K562 (cell line): Measurements from ENCODE around the gene GON4L. TPM values are rescaled to one million over a fixed set of nuclear protein-coding genes. Genes with fewer than 3 reads are reported as not detected.

Experiments
- ATAC-seq: fragments of 200-7000 bp; cut with Tn5 transposase; 3 replicates; pipeline ENCODE4 v1.9.1; 2020; ENCODE audit warnings: moderate library complexity
- BruUV-seq: library from RNA; stranded (reverse); fragments of 400-500 nt; replicated peaks from 2 replicates; lab custom pipeline; 2021; lab: Mats Ljungman, UMichigan
- CTCF ChIA-PET: fragments of 300-600 bp; formaldehyde crosslinking; extraction: SDS; loops from one replicate; lab custom pipeline; 2021; ENCODE audit warnings: low intra/inter-chr PET ratio; lab: Yijun Ruan, JAX
- POLR2A ChIA-PET: fragments of 300-600, 350-650 bp; sonication (Branson Sonifier 250); formaldehyde crosslinking; extraction: SDS; loops from one replicate; lab custom pipeline; 2021; ENCODE audit warnings: antibody characterized with exemption, inconsistent platforms; lab: Yijun Ruan, JAX
- DNase-seq, 4 experiments: peaks; one replicate each; pipeline versions ENCODE4 v3.0.0 to v3.0.0-alpha.2; 2011 to 2018; ENCODE audit warnings: low spot score in 3 of 4, mixed read lengths in 3 of 4; ENCODE audit errors: extremely low read depth in 1 of 4
- FAIRE-seq: peaks from 2 replicates; lab custom pipeline; 2011; peaks lifted over from hg19 to GRCh38; lab: Jason Lieb, UNC
- H2AFZ ChIP-seq: 2 replicates; pipeline ENCODE4 v1.6.0; 2011; ENCODE audit warnings: low read depth, low read length, control low read depth, inconsistent platforms
- H3K27ac ChIP-seq: fragments of 200-600 bp; 3 replicates; pipeline ENCODE4 v1.8.0; 2011; ENCODE audit warnings: low read depth, mild to moderate bottlenecking, control low read depth, inconsistent platforms, low read length, moderate library complexity, mixed read lengths; ENCODE audit errors: extremely low read depth
- H3K27me3 ChIP-seq, 2 experiments: fragments of 300-600 bp in 1 of 2; 2 replicates in 1 of 2; 3 replicates in 1 of 2; pipeline versions ENCODE4 v1.6.0 to v1.8.0; 2011; ENCODE audit warnings: inconsistent platforms in 2 of 2, low read length in 2 of 2, mild to moderate bottlenecking in 1 of 2, mixed read lengths in 1 of 2, moderate library complexity in 1 of 2; ENCODE audit not compliant: control insufficient read depth in 2 of 2, insufficient read depth in 2 of 2
- H3K36me3 ChIP-seq: fragments of 300-600 bp; 3 replicates; pipeline ENCODE4 v1.8.0; 2011; ENCODE audit warnings: mild to moderate bottlenecking, low read length, inconsistent platforms; ENCODE audit not compliant: control insufficient read depth, insufficient read depth
- H3K4me1 ChIP-seq, 2 experiments: fragments of 200-600 bp in 1 of 2; replicated peaks in 1 of 2; 2 replicates in 1 of 2; 3 replicates in 1 of 2; pipeline versions ENCODE4 v1.5.1 to v1.8.0; 2011; ENCODE audit warnings: inconsistent platforms in 2 of 2, low read length in 2 of 2, mild to moderate bottlenecking in 1 of 2, mixed read lengths in 1 of 2, moderate library complexity in 1 of 2; ENCODE audit not compliant: control insufficient read depth in 2 of 2, insufficient read depth in 2 of 2
- H3K4me2 ChIP-seq: 2 replicates; pipeline ENCODE4 v1.6.1; 2011; ENCODE audit warnings: low read length, control low read depth, inconsistent platforms, mixed read lengths; ENCODE audit not compliant: insufficient read depth
- H3K4me3 ChIP-seq: fragments of 200-600 bp; sonication (generic), shearing (Covaris generic); 2 replicates; pipeline ENCODE4 v1.5.1; 2016; ENCODE audit warnings: control low read depth, inconsistent platforms
- H3K79me2 ChIP-seq: fragments of 200-600 bp; 3 replicates; pipeline ENCODE4 v1.8.0; 2011; ENCODE audit warnings: low read length, inconsistent platforms; ENCODE audit not compliant: control insufficient read depth, insufficient read depth
- H3K9ac ChIP-seq, 2 experiments: 2 replicates each; pipeline versions ENCODE4 v1.6.0 to v1.6.1; 2011; ENCODE audit warnings: low read depth in 2 of 2, low read length in 2 of 2, control low read depth in 1 of 2, inconsistent platforms in 1 of 2, mild to moderate bottlenecking in 1 of 2, mixed read lengths in 1 of 2; ENCODE audit not compliant: insufficient read depth in 1 of 2
- H3K9me1 ChIP-seq: one replicate; pipeline ENCODE4 v1.6.0; 2011; ENCODE audit warnings: inconsistent platforms, mild to moderate bottlenecking, low read length, moderate library complexity; ENCODE audit not compliant: control insufficient read depth, insufficient read depth
- H3K9me3 ChIP-seq: replicated peaks from 2 replicates; pipeline ENCODE4 v1.5.1; 2011; ENCODE audit warnings: low read depth, low read length, inconsistent platforms; ENCODE audit not compliant: control insufficient read depth, insufficient read depth
- H4K20me1 ChIP-seq: replicated peaks from 2 replicates; pipeline ENCODE4 v1.6.1; 2011; ENCODE audit warnings: low read length, inconsistent platforms, mixed read lengths; ENCODE audit not compliant: control insufficient read depth, insufficient read depth
- GATAD2A ChIP-seq: fragments of 450-650 bp; IDR thresholded peaks from 2 replicates; pipeline ENCODE4 v1.6.1; 2017
- GTF2A2 ChIP-seq: IDR thresholded peaks from 2 replicates; pipeline ENCODE4 v1.6.1; 2016; ENCODE audit warnings: mild to moderate bottlenecking, missing genetic modification characterization, missing compliant biosample characterization
- HMG20A ChIP-seq: fragments of 450-650 bp; formaldehyde crosslinking; conservative IDR thresholded peaks from 2 replicates; pipeline ENCODE4 v1.4.0; 2020; ENCODE audit warnings: mild to moderate bottlenecking, mixed read lengths
- KAT7 ChIP-seq: sonication (generic); formaldehyde crosslinking; IDR thresholded peaks from 2 replicates; pipeline ENCODE4 v1.8.0; 2022; ENCODE audit warnings: missing genetic modification reagents, mild to moderate bottlenecking, borderline replicate concordance
- NR2C1 ChIP-seq, 2 experiments: fragments of 450-650 bp; IDR thresholded peaks; 2 replicates each; pipeline ENCODE4 v1.6.1; 2017; ENCODE audit warnings: mild to moderate bottlenecking in 2 of 2, antibody characterized with exemption in 1 of 2, inconsistent platforms in 1 of 2, missing compliant biosample characterization in 1 of 2, missing genetic modification characterization in 1 of 2
- PHB2 ChIP-seq: fragments of 450-650 bp; IDR thresholded peaks from 2 replicates; pipeline ENCODE4 v1.6.1; 2017; ENCODE audit warnings: low read depth
- TCF3 ChIP-seq: sonication (generic); formaldehyde crosslinking; IDR thresholded peaks from 2 replicates; pipeline ENCODE4 v1.4.0; 2020; ENCODE audit warnings: mild to moderate bottlenecking, missing genetic modification reagents
- ZBED1 ChIP-seq: IDR thresholded peaks from 2 replicates; pipeline ENCODE4 v1.6.1; 2014
- WGBS: fragments of 100-300 bp; shearing (Covaris generic); methylation state at CpG from one replicate; pipeline ENCODE4 v1.1.6; 2016; ENCODE audit warnings: low coverage, mixed read lengths; ENCODE audit not compliant: insufficient coverage; ENCODE audit errors: missing lambda C conversion rate; 5-methylcytosine and 5-hydroxymethylcytosine counted together
- in situ Hi-C: fragments of 300-500 bp; cut with MboI; formaldehyde crosslinking; loops from 4 replicates; pipeline ENCODE4 v1.15.0; 2018; ENCODE audit warnings: inconsistent platforms, mixed read lengths
- intact Hi-C: fragments of 100-400 bp; cut with micrococcal nuclease; formaldehyde crosslinking; loops from 2 replicates; pipeline ENCODE4 v1.14.2; 2022
- polyA plus RNA-seq, 8 experiments: library from polyadenylated mRNA; depleted of rRNA in 4 of 8; stranded (reverse) in 5 of 8; unstranded in 3 of 8; fragments of >200 nt; fragmentation: Nextera tagmentation in 2 of 8; fragmentation: Illumina TruSeq in 1 of 8; extraction: Ambion mirVana in 2 of 8; extraction: Trizol in 1 of 8; gene quantifications; 2 replicates each; pipeline versions ENCODE4 v1.2.1 to v1.2.3, GENCODE V29; 2011 to 2014; ENCODE audit warnings: inconsistent platforms in 1 of 8, missing spikeins in 1 of 8
- total RNA-seq, 7 experiments: library from RNA; depleted of rRNA in 6 of 7; stranded (reverse); fragments of >200 nt in 6 of 7; fragmentation: Illumina TruSeq in 2 of 7; extraction: Trizol in 2 of 7; gene quantifications; 2 replicates each; pipeline versions ENCODE4 v1.2.1 to v1.2.3, GENCODE V29; 2011 to 2021; ENCODE audit warnings: low replicate concordance in 1 of 7
- TF ChIP-seq, protein P1 (sequence below): fragments of 450-650 bp; formaldehyde crosslinking; IDR thresholded peaks from 2 replicates; pipeline ENCODE4 v1.4.0; 2020; ENCODE audit warnings: mild to moderate bottlenecking, moderate library complexity
- TF ChIP-seq, protein P2 (sequence below): fragments of 450-650 bp; conservative IDR thresholded peaks from 2 replicates; pipeline ENCODE4 v1.6.1; 2016; ENCODE audit warnings: missing genetic modification characterization, low read depth, mild to moderate bottlenecking, missing compliant biosample characterization, moderate library complexity
- TF ChIP-seq, protein P3 (sequence below): fragments of 450-650 bp; IDR thresholded peaks from 2 replicates; pipeline ENCODE4 v1.6.1; 2017; ENCODE audit warnings: antibody characterized with exemption
- TF ChIP-seq, protein P4 (sequence below): sonication (generic); formaldehyde crosslinking; IDR thresholded peaks from 2 replicates; pipeline ENCODE4 v1.8.1; 2023; ENCODE audit warnings: mild to moderate bottlenecking, missing genetic modification reagents
- TF ChIP-seq, protein P5 (sequence below): fragments of 450-650 bp; IDR thresholded peaks from 2 replicates; pipeline ENCODE4 v1.6.1; 2018; ENCODE audit not compliant: partially characterized antibody

Gene GON4L
- total and polyA plus RNA-seq, 9 of the 15 experiments (the other 6 are each of a cell fraction or from before 2014, with no cell fraction given): 20.2 to 47.4 (median 33.6) TPM

DNA sequence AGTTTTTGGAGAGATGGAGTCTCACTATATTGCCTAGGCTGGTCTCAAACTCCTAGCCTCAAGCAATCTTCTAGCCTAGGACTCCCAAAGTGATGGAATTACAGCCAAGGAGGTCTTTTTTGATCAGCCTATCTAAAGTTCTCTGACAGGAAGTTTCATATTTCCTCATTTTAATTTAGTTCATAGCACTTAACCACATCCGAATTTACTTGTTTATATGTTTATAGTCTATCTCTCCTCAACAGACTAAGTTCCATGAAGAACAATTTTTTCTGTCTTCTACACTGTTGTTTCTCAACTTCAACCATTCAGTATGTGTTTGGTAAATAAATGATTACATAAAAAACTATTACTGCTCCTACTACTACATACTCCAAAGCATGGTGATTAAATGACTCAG, 47.9 kb downstream of the GON4L start:
- H3K4me2 ChIP-seq: no peak overlapping the region
- no peak for TF ChIP-seq GATAD2A
- TF ChIP-seq GTF2A2 (tag): no peak
- no peak for TF ChIP-seq NR2C1 (IDR thresholded peaks at IDR 0.05)
- no peak for TF ChIP-seq NR2C1 (tag; IDR thresholded peaks at IDR 0.05)
- TF ChIP-seq, protein P1, sequence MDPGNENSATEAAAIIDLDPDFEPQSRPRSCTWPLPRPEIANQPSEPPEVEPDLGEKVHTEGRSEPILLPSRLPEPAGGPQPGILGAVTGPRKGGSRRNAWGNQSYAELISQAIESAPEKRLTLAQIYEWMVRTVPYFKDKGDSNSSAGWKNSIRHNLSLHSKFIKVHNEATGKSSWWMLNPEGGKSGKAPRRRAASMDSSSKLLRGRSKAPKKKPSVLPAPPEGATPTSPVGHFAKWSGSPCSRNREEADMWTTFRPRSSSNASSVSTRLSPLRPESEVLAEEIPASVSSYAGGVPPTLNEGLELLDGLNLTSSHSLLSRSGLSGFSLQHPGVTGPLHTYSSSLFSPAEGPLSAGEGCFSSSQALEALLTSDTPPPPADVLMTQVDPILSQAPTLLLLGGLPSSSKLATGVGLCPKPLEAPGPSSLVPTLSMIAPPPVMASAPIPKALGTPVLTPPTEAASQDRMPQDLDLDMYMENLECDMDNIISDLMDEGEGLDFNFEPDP (CRISPR knock-in tag): no peak
- no peak for TF ChIP-seq KAT7 (CRISPR knock-in tag)
- no peak for TF ChIP-seq HMG20A
- no peak for TF ChIP-seq PHB2
- TF ChIP-seq, protein P2, sequence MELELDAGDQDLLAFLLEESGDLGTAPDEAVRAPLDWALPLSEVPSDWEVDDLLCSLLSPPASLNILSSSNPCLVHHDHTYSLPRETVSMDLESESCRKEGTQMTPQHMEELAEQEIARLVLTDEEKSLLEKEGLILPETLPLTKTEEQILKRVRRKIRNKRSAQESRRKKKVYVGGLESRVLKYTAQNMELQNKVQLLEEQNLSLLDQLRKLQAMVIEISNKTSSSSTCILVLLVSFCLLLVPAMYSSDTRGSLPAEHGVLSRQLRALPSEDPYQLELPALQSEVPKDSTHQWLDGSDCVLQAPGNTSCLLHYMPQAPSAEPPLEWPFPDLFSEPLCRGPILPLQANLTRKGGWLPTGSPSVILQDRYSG: no peak
- TF ChIP-seq, protein P3, sequence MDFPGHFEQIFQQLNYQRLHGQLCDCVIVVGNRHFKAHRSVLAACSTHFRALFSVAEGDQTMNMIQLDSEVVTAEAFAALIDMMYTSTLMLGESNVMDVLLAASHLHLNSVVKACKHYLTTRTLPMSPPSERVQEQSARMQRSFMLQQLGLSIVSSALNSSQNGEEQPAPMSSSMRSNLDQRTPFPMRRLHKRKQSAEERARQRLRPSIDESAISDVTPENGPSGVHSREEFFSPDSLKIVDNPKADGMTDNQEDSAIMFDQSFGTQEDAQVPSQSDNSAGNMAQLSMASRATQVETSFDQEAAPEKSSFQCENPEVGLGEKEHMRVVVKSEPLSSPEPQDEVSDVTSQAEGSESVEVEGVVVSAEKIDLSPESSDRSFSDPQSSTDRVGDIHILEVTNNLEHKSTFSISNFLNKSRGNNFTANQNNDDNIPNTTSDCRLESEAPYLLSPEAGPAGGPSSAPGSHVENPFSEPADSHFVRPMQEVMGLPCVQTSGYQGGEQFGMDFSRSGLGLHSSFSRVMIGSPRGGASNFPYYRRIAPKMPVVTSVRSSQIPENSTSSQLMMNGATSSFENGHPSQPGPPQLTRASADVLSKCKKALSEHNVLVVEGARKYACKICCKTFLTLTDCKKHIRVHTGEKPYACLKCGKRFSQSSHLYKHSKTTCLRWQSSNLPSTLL: no peak
- no peak for TF ChIP-seq TCF3 (CRISPR knock-in tag)
- TF ChIP-seq, protein P4, sequence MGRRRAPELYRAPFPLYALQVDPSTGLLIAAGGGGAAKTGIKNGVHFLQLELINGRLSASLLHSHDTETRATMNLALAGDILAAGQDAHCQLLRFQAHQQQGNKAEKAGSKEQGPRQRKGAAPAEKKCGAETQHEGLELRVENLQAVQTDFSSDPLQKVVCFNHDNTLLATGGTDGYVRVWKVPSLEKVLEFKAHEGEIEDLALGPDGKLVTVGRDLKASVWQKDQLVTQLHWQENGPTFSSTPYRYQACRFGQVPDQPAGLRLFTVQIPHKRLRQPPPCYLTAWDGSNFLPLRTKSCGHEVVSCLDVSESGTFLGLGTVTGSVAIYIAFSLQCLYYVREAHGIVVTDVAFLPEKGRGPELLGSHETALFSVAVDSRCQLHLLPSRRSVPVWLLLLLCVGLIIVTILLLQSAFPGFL: no peak
- TF ChIP-seq ZBED1: no peak
- TF ChIP-seq, protein P5, sequence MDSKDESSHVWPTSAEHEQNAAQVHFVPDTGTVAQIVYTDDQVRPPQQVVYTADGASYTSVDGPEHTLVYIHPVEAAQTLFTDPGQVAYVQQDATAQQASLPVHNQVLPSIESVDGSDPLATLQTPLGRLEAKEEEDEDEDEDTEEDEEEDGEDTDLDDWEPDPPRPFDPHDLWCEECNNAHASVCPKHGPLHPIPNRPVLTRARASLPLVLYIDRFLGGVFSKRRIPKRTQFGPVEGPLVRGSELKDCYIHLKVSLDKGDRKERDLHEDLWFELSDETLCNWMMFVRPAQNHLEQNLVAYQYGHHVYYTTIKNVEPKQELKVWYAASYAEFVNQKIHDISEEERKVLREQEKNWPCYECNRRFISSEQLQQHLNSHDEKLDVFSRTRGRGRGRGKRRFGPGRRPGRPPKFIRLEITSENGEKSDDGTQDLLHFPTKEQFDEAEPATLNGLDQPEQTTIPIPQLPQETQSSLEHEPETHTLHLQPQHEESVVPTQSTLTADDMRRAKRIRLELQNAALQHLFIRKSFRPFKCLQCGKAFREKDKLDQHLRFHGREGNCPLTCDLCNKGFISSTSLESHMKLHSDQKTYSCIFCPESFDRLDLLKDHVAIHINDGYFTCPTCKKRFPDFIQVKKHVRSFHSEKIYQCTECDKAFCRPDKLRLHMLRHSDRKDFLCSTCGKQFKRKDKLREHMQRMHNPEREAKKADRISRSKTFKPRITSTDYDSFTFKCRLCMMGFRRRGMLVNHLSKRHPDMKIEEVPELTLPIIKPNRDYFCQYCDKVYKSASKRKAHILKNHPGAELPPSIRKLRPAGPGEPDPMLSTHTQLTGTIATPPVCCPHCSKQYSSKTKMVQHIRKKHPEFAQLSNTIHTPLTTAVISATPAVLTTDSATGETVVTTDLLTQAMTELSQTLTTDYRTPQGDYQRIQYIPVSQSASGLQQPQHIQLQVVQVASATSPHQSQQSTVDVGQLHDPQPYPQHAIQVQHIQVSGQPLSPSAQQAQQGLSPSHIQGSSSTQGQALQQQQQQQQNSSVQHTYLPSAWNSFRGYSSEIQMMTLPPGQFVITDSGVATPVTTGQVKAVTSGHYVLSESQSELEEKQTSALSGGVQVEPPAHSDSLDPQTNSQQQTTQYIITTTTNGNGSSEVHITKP: no peak

More for the DNA sequence above, 47.9 kb downstream of the GON4L start:
- Histone ChIP-seq H3K27me3 (no peaks in the 10 kb centered on the region), H3K9me3 (no peaks in the 10 kb centered on the region), H4K20me1 (no peaks in the 10 kb centered on the region), H3K36me3 (peaks cover 60% of the 10 kb centered on the region), H3K4me3 (no peak overlapping the region), H3K9ac (no peak overlapping the region), H3K4me1 (no peaks in the 10 kb centered on the region), H3K27ac (no peak overlapping the region), H3K79me2 (no peaks in the 10 kb centered on the region), H2AFZ (no peak overlapping the region), H3K9me1 (no peaks in the 10 kb centered on the region)
- BruUV-seq: no TSS peak
- 95% methylated on average over 1 of the region's 1 CpG for WGBS
- intact Hi-C loops: no loop called here
- CTCF ChIA-PET: no interaction called here
- in situ Hi-C loops: no loop called here
- FAIRE-seq (no peak), DNase-seq (no peak), ATAC-seq (no peak)
- POLR2A ChIA-PET: interaction anchor here (1.3 kb wide), 1 partner anchor 25 kb away, joined by 7 read pairs; no protein-coding TSS in a partner anchor
